GM19025 (cell line): ENCODE measurements around the gene DMRTC1.
A peak's percentile ranks its signal among the peaks of the same experiment; 100 is the strongest.
"Not testable (repeated sequence)": the region's sequence is repeated elsewhere in the genome, so short reads cannot be mapped to it uniquely, and the experiment has no call there.

ENCODE experiments used
- ATAC-seq: cut with Tn5 transposase; IDR thresholded peaks from one replicate; pipeline ENCODE4 v1.9.1; 2021; ENCODE audit warnings: mild to moderate bottlenecking, low read depth, moderate library complexity; ENCODE audit not compliant: unreplicated experiment

DMRTC1 gene

GRCh38 chrX:72943819-72944169 lies at the start of gene DMRTC1:
Gene DMRTC1, minus strand, starts transcription at chrX:72943837. Its CDS starts 68,143 bp downstream, at chrX:72875694.
- ATAC-seq = peak; percentile 66

GRCh38 chrX:72980894-72981469 lies 37.3 kb upstream of the DMRTC1 start:
- not testable (repeated sequence) for ATAC-seq

GRCh38 chrX:72974885-72975284 lies 31.2 kb upstream of the DMRTC1 start:
- ATAC-seq = not testable (repeated sequence)

- not testable (repeated sequence) for ATAC-seq
These were observed 28.2 kb upstream of the DMRTC1 start for GRCh38 chrX:72971859-72972258.

- not testable (repeated sequence) for ATAC-seq
These were observed 16.3 kb upstream of the DMRTC1 start for GRCh38 chrX:72959971-72960370.

GRCh38 chrX:72943035-72943818 lies 410 bp downstream of the DMRTC1 start:
- not testable (repeated sequence) for ATAC-seq

GRCh38 chrX:72942272-72942671 lies 1.4 kb downstream of the DMRTC1 start:
- not testable (repeated sequence) for ATAC-seq

- not testable (repeated sequence) for ATAC-seq
These were observed 5.7 kb downstream of the DMRTC1 start, which contains the start of gene FAM236A for GRCh38 chrX:72937906-72938305. Gene FAM236A, plus strand, starts transcription at chrX:72938206. Its CDS starts 57 bp downstream, at chrX:72938263.

- ATAC-seq = not testable (repeated sequence)
These were observed 6.7 kb downstream of the DMRTC1 start for GRCh38 chrX:72936882-72937455.

- not testable (repeated sequence) for ATAC-seq
These were observed 7.2 kb downstream of the DMRTC1 start for GRCh38 chrX:72936455-72936854.

- ATAC-seq = not testable (repeated sequence)
These were observed 11.4 kb downstream of the DMRTC1 start for GRCh38 chrX:72932283-72932682.

- not testable (repeated sequence) for ATAC-seq
These were observed 27.5 kb downstream of the DMRTC1 start for GRCh38 chrX:72916096-72916495.

GRCh38 chrX:72912315-72912714 lies 31.3 kb downstream of the DMRTC1 start, which contains the start of gene FAM236C:
Gene FAM236C, plus strand, starts transcription at chrX:72912615. Its CDS starts 100 bp downstream, at chrX:72912715.
- ATAC-seq = not testable (repeated sequence)

- ATAC-seq = not testable (repeated sequence)
These were observed 53.9 kb downstream of the DMRTC1 start for GRCh38 chrX:72889740-72890139.

- not testable (repeated sequence) for ATAC-seq
These were observed 60.7 kb downstream of the DMRTC1 start for GRCh38 chrX:72882898-72883297.

- not testable (repeated sequence) for ATAC-seq
These were observed 106.1 kb downstream of the DMRTC1 start for GRCh38 chrX:72837532-72837931.

GRCh38 chrX:72830701-72831100 lies 112.9 kb downstream of the DMRTC1 start:
- ATAC-seq = not testable (repeated sequence)
